GM19035 (cell line): ENCODE measurements around the gene POR.

ENCODE experiments used
- ATAC-seq: cut with Tn5 transposase; IDR thresholded peaks from one replicate; pipeline ENCODE4 v1.9.1; 2021; ENCODE audit not compliant: unreplicated experiment

The POR gene

DNA sequence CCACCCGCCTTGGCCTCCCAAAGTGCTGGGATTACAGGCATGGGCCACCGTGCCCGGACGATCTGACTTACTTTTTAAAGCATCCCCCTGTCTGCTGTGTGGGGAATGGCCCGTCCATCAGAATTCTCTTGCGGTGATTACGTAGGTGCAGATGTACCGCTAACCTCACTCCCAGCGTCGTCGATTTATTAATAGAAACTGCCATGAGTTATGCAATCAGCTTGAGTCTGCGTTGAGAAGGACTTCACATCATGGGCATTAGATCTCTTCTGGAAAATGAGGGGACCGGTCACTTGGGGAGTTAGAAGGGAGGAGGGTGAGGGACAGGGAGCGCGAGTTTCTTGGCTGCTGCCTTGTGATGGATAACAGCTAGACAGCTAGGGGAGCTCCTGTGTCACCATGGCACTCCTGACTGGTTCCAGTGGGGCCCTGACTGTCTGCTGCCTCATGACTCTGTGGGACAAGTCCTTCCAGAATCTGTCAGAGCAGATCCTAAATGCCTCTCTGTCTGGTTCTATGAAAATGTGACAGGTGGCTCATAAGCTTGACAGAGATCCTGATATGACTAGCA lies 35.2 kb downstream of the POR start:
- ATAC-seq = no peak

DNA sequence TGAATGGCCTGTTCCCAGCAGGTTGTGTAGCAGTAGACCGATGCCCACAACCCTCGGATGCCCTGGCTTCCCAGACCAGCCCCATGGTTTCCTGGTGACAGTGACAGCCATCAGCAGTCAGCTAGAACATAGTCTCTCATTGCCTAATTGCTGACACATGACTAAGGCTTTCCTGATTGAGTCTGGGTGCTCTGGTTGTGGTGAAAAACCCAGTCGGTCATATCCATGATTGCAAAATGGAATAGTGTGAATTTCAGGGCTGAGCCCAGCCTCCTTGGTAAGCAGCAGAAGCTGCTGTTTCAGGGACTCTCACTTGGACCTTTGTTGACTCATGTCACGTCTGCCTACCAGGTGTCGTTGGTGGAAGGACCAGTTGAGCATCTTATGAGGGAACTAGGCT lies 36.6 kb downstream of the POR start:
- no peak for ATAC-seq

DNA sequence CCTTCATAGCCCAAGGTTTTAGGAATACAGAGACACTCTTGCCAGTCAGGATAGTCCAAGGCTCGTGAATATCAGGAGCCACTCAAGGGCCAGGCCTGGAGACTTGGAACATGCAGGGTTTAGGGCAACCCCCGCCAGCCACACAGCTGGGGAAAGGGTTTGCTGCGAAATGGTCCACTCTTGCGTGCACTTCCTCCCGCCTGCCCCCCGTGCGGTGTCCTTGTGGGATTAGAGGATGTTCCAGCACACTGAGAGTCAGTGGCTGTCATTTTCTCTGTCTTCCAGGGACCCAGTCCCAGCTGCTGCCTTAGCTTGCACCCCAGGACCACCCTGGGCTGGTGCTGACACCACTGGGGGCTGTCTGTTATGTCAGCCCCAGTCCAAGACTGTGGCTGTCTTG lies 38.5 kb downstream of the POR start:
- ATAC-seq = no peak

DNA sequence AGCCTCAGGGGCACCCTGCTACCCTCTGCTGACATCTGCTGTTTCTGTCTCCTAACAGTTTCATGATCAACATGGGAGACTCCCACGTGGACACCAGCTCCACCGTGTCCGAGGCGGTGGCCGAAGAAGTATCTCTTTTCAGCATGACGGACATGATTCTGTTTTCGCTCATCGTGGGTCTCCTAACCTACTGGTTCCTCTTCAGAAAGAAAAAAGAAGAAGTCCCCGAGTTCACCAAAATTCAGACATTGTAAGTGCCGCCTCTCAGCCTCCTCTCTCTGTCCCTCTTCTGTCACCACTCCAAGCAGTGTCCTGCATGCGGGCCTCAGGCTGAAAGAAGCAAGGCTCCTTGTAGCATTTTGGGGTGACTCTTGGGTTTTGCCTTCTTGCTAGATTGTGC lies 39.0 kb downstream of the POR start:
- ATAC-seq = no peak

DNA sequence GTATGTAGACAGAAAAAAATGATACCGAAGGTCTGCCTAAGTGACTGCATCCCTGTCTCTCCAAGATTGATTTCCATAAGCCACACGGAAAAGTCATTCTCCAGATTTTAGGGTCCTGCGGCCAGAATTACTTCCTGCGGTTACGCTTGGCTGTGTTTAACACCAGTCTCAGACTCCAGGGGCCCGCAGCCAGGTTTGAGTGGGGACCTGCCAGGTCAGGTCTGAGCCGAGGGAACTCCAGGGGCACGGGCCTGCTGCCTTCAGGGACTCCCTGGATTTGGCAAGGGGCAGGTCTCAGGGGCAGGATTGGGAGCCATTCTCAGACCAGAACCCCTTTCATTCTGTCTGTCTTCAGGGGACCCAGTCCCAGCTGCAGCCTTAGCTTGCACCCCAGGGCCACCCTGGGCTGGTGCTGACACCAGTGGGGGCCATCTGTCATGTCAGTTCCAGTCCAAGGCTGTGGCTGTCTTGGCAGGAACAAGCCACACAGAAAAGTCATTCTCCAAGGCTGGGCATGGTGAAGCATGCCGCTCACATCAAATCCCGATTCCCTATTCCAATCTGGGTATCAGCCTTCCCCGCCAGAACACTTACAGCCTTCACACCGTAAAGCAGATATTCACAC lies 40.5 kb downstream of the POR start:
- no peak for ATAC-seq

DNA sequence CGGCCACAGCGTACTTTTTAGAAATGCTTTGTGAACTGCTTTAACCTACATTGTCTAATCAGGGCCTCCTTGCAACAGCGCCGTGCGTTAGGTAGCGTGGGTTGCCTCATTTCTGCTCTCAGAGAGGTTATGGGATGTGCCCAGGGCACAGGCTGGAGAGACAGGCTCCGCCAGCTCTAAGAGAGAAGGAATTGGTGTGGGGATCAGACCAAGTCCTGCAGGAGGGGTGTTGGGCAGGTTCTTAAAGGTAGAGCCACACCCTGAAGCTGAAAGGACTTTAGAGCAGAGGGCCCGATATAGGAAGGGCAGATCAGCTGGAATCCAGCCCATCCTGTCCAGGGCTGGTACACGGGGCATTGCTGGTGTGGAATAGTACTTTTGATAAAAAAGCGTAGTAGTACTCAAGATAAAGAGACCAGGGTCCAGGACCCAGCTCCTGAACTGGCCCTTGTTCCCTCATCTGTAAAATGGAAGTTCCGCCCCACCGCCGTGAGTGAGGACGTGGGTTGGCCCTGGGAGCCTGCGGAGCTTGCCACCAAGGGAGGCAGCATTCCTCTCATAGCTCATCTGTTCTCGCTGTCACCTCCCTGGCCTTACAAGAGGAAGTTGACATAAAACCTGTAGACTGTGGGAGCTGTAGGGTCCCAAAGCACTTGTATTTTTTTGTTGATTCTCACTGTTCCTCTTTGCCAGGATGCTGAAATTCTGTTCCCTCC lies 42.2 kb downstream of the POR start:
- no peak for ATAC-seq

DNA sequence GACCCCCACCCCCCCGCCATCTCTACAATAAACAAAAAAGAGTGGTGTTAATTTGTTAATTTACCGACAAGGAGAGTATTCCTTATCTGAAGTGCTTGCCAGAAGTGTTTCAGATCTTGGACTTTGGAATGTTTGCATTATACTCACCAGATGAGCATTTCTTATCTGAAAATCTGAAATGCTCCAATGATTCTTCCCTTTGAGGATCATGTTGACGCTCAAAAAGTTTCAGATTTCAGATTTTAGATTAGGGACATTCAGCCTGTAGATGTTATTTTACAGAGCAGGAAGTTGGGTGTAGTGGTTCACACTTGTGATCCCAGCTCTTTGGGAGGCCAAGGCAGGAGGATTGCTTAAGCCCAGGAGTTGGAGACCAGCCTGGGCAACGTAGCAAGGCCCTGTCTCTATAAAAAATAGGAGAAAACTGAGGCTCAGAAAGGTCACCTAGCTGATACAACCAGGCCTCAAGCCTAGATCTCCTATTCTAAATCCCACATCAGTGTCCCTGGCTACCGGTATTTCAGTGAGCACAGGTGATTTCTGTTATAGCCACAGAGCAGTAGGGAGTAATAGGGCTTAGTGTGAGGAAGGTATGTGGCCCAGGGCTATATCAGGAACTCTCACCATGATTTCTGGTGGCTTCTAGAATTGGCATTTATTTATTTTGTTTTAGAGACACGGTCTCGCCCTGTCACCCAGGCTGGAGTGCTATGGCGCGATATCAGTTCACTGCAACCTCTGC lies 44.0 kb downstream of the POR start:
- no peak for ATAC-seq

DNA sequence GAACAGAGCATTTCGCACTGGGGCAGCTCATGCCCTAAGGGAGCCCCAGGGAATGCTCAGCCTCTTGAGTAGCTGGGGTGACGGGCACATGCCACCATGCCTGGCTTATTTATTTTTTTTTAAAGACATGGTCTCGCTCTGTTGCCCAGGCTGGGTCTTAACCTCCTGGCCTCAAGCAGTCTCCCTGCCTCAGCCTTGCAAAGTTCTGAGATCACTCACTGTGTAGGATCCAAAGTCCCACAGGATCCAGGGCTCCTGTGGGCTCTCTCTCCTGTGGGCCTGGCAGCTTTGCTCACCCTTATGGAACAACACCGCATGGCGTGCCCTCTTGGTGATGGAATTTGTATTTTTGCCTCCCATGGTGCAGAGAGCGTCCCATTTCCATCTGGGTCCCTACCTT lies 45.4 kb downstream of the POR start:
- no peak for ATAC-seq

DNA sequence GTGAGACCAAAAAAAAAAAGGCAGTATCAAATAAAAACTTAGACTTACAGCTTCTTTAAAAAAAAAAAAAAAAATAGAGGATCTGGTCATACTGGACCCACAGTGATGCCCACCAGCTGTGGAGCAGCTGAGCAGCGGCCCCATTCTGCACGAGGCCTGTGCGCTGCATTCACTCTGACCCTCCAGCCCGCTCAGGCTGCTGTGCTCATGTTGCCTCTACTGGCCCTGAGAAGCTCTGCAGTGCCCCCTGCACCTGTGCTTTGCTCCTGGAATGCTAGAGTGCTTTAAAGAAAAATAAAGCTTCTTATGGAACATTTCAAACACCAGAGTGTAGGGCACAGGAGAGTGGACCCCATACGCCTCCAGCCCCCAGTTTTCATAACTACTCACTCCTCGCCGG lies 46.3 kb downstream of the POR start:
- no peak for ATAC-seq

DNA sequence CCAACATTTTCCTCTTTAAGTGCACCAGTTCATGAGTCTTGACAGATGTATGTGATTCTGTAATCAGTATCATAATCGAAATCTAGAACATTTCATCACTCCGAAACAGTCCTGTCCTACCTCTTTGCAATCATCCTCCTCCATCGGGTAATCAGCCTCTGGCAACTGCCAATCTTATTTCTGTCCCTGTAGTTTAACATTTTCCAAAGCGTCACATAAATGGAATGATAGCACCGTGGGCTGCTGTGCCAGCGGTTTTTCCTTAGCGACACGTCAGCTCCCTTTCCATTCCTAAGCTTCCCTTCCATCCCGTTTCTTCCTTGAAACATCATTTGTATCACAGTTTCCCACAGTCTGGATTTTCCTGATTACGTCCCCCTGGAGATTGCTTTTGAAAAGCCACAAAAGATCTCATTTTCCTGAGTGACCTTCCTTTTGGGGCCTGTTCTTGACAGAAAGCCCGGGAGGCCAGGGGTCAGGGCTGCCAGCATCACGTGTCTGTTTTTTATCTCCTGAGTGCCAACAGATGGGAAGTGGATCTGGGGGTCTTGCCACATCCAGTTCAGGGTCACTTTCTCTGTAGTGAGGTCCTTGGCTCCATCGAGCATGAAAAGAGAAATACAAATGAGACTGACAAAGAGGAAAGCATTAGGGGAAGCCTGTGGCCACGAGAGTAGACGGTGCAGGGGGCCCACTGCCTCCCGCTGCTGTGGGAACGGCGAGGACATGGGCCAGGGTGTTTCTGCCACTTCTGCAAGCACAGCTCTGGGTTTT lies 47.8 kb downstream of the POR start:
- ATAC-seq = no peak

DNA sequence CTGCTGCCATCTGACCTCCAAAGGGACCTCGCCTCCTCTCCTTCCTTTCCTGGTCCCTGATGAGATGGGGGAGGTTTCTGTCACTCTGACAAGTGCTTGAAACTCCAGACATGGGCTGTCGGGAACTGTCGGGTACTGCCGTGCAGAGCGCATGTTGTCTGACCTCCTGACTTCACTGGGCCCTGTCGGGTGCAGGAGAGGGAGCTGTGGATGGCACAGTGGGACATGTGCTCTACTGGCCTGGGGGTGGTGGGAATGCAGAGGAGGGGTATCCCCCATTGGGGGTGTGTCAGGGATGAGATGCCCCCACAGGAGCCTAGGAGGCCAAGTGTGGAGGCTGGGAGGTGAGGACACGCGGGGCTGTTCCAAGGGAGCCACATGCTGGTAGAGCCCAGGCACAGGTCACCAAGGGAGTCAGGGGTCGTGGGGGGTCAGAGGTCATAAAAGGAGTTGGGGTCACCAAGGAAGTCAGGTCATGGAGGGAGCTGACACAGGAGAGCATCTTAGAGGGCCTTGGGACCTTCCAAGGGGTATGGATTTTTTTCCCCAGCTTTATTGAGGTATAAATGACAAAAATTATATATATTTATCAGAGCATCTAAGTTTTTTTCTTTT lies 48.5 kb downstream of the POR start:
- ATAC-seq = no peak

DNA sequence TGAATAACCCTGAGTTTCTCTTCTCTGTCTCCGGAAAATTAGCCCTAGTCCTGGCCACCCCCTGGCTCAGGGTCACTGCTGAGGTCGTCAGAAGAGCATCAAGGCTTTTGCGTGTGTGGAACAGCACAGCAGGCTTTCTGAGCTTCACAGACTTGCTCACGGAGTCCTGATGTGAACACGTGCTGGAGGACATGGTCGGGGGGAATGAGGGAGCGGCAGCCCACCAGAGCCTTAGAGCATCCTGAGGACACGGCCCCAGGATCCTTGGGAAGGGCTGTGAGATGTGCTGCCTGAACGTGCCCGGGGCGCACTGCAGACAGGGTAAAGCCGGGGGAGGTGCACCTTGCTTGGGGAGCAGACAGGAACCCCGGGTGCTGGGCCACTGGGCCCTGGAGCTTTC lies 50.7 kb downstream of the POR start:
- no peak for ATAC-seq

DNA sequence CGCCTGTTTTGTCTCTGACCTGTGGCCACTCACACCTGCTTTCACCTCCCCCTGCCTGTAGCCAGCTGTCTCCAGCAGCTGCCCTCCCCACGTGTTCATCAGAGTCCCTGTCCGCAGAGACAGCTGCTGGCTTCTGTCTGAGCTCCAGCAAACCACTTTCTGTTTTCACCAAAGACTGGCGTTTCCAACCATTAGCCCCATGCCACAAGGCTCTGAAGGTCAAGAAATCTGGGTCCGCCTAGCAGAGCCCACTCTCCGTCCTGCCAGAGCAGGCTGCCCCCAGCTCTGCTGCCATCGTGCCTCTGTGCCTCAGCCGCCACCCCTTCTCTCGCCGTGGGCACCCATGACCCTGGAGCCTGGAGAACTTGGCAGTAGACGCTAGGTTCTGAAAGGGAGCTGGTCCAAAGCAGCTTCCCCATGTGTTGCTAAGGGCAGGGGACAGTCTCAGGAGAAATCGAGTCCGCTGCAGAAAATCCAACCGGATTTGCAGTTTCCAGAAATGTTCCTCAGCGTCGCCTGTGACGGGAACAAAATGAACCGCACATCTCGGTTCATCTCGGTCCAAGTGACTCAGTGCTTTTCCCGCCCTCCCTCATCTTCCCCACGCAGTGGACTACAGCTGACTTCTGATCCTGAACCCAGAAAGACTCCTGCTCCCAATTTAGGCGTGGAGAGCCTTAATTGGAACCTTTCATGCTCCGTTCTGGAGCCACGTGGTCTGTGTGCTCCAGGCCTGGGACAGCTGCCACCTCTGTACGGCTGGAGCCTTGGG lies 51.4 kb downstream of the POR start:
- ATAC-seq = no peak

DNA sequence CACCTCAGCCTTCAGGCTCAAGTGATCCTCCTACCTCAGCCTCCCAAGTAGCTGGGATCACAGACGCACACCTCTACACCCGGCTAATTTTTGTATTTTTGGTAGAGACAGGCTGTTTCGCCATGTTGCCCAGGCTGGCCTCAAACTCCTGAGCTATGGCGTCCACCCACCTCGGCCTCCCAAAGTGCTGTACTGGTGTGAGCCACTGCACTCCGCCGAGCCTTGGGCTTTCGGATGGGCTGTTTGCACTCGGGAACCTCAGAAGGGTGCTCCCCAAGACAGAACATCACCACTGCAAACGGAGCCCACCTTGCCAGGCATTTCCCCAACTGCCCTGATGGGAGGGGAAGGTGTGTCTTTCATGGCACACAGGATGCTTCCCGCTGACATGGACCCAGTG lies 52.1 kb downstream of the POR start:
- ATAC-seq = no peak

DNA sequence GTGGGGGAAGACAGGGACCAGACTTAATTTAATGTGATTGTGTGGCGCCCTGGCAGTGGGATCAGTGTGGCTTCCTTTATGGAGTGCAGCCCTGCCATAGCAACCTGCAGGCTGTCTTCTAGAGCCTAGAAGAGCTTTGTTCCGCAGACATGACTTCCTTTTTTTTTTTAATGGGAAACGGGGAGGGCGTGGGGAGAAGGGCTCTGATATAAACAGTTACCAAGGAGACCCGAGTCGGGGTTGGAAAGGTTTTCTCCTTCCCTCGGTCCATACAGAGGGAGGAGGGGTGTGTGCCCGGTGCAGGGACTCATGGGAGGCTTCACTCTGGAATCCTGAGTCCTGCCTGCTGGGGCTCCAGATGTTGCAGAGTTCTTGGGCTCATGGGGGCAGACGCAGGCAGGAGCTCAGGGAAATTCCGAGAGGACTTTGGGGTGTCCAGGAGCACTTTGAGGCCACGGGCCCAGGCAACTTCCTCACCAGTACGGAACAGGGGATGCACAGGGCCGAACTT lies 52.6 kb downstream of the POR start:
- no peak for ATAC-seq

DNA sequence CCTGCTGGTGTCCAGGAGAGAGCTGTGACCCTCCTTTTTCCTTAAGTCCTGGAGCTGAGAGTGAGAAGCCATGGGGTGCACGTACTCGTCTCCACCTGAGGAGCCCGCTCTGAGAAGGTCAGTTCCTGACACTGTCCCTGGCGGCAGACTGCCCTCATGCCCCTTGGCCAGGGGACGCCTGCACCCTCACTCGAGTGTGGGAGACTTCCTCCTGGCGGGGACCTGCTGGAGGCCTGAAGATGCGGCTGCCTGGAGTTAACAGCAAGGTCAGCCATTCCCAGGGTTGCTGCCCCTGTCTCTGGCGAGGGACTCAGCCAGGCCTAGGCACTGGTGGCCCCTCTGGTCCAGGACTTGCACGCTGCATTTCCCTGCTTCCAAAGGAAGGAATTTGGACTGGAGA lies 53.1 kb downstream of the POR start:
- no peak for ATAC-seq

DNA sequence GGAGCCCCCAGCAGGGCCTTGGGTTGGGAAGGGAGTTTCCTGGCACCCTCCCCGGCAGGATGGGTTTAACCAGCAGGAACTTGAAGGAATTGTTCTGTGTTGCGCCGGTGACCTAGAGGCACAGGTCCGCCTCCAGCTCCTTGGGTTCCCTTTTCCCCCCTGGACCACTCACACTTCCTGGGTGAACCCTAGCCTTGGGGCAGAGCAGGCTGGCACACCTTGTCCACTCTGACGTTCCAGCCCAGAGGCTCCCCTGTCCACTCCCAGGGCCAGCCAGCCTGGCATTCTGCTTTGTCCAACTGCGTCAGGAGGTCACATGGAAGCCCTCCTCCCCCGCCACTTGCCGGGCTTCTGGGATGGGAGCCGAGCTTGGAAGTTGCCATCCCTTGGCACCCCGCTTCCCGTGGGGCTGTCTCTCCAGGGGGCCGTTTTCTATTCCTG lies 53.6 kb downstream of the POR start:
- no peak for ATAC-seq

DNA sequence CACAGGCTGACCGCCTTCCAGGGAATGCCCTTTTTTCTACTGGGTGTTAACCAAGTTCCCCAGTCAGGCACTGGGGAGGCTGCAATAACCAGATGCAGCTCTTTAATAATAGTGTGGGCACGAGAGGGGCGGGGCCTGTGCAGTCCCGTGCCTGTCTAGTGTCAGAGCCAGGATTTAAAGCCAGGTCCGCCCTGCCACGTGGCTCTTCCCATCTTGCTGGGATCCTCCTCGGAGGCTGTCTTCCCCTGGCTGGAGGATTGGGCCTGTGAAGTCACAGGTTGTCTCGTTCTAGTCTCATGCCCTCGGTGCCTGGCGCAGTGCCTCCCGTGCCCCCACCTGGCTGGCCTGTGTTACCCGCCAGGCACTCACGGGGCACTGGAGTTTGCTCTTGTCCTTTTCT lies 54.2 kb downstream of the POR start:
- ATAC-seq = no peak

DNA sequence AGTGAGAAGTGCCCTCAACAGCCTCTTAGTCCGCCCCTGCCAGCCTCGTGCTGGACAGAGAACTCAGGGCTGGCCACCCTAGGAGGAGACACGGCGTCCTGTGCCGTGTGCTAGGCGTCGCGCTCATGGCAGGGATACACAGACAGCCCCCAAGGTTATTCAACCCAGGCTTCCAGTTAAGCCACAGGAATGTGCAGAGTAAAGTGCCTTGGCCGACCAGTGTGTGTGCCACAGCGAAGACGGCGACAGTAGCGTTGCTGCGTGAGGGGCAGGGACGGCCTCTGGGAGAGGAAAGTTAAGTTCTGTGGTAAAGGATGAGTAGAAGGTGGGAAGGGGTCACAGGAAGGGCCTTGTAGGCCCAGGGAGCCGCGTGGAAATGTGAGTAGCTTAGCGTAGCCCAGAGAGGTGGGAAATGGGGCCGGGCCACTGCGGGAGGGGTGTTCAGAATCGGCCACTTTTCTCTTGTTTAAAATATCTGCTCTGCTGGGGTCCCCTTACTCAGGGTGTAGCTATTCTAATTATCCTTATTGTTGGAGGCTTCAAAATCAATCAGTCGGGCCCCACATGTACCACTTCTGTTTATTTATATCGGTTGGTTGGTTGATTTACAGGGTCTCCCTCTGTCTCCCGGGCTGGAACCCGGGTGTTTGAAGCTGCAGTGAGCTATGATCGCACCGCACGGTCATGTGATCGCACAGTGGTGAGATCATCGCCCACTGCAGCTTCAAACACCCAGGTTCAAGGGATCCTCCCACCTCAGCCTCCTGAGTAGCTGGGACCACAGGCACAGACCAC lies 54.9 kb downstream of the POR start:
- ATAC-seq = no peak
